ENCODE measurements around the gene CEP63.
"Not testable (repeated sequence)": the region's sequence is repeated elsewhere in the genome, so short reads cannot be mapped to it uniquely, and the experiment has no call there.

CEP63 gene

DNA sequence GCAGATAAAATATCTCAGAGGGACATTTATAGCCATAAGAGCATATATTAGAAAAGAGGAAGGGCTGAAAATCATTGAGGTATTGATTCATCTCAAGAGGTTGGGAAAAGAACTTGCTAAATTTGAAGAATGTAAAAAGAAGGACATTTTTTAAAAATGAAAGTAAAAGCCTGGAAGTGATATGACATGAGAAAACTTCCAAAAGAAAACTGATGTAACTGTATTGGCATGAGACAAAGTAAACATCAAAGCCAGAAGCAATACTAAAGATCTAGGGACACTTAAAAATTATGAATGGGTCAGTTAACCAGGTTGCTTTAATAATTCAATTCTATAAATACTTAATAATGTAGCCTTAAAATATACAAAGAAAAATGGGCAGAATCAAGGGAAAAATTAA lies 31.9 kb downstream of the CEP63 start:
- no peak for DNase-seq (ENCODE audit: low read depth)

DNA sequence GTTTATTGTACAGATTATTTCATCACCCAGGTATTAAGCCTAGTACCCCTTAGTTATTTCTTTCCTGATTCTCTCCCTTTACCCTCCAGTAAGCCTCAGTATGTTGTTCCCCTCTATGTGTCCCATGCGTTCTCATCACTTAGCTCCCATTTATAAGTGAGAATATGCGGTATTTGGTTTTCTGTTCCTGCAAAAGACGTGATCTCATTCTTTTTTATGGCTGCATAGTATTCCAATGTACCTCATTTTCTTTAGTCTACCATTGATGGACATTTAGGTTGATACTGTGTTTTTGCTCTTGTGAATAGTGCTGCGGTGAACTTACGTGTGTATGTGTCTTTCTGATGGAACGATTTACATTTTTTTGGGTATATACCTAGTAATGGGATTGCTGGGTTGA lies 36.7 kb downstream of the CEP63 start:
- DNase-seq (ENCODE audit: low read depth) = no peak

DNA sequence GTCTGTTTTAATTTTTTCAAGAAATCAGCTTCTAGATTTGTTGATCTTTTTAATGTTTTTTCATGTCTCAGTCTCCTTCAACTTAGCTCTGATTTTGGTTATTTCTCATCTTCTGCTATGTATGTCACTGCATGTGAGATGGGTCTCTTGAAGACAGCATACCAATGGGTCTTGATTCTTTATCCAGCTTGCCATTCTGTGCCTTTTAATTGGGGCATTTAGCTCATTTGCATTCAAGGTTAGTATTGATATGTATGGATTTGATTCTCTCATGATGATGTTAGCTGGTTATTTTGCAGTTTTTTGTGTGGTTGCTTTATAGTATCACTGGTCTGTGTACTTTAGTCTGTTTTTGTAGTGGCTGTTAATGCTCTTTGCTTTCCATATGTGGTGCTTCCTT lies 39.4 kb downstream of the CEP63 start:
- DNase-seq (ENCODE audit: low read depth) = no peak

DNA sequence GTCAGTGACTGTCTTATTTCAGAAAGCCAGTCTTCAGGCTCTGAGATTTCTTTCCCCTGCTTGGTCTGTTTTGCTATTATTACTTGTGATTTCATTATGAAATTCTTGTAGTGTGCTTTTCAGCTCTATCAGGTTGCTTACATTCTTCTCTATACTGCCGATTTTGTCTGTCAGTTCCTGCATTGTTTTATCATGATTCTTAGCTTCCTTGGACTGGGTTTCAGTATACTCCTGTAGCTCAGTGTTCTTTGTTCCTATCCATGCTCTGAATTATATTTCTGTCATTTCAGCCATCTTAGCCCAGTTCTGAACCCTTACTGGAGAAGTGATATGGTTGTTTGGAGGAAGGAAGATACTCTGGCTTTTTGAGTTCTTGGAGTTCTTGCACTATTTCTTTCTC lies 40.5 kb downstream of the CEP63 start:
- no peak for DNase-seq (ENCODE audit: low read depth)

DNA sequence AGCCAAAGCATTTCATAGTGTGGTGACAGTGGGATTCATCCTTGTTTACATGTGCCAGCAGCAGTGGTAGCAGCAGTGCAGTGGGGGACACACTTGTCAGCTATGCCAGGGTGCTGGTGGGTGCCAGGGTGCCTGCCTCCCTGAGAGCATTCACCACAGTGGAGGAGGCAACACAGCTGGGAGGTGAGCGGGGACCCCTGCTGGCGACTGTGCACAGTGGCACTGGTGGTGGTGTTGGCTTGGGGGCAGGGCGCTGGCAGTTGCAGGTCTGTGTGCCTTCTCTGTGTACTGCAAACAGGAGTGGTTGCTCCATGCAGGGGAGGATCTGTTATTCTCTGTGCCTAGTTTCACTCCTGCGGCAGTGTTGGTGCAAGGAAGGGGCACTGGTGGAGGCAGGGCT lies 41.2 kb downstream of the CEP63 start:
- no peak for DNase-seq (ENCODE audit: low read depth)

DNA sequence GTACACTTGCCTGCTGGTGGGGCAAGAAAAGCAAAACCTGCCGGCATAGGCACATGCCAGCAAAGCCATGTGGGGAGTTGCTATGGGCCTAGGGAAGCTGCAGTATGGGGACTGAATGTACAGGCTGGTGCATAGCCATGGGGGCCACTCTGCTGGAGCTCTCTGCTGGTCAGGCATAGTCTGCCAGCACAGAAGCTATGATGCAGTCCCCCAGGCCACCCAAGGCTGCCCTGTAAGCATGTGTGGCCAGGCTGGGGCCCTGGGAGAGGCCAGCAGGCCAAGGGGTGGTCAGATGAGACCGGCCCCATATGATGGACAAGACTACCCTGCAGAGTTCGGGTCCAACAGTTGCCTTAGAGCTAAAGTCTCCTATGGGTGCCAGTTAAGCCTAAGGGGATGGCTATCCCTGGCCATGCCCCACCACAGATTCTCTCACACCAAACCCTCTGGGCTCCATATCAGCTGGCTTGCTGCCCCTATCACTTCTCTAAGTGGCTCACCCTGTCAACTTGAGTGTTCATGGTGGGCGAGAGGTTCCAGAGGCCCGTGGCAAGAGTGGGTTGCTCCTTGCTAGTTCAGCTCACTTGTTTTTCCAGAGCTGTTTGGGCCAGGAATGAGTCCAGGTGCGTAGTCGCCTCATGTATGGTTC lies 41.8 kb downstream of the CEP63 start:
- no peak for DNase-seq (ENCODE audit: low read depth)

DNA sequence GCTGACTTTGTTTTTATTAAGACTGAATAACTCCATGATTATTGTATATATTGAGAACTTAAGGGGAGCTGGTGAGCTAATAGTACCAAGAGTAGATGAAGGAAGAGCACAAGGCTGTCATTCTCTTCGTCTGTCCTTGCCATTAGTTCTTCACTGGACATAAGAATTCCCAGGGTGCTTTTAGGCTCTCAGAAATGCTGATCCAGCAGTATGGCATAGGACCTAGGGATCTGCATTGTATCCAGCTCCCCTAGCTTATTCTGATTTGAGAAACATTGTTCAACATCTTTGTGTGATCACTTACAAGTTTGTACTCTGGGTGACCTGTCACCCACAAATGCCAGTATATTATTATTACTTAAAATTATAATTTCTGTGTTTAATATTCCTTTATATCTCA lies 47.6 kb downstream of the CEP63 start:
- DNase-seq (ENCODE audit: low read depth) = no peak

DNA sequence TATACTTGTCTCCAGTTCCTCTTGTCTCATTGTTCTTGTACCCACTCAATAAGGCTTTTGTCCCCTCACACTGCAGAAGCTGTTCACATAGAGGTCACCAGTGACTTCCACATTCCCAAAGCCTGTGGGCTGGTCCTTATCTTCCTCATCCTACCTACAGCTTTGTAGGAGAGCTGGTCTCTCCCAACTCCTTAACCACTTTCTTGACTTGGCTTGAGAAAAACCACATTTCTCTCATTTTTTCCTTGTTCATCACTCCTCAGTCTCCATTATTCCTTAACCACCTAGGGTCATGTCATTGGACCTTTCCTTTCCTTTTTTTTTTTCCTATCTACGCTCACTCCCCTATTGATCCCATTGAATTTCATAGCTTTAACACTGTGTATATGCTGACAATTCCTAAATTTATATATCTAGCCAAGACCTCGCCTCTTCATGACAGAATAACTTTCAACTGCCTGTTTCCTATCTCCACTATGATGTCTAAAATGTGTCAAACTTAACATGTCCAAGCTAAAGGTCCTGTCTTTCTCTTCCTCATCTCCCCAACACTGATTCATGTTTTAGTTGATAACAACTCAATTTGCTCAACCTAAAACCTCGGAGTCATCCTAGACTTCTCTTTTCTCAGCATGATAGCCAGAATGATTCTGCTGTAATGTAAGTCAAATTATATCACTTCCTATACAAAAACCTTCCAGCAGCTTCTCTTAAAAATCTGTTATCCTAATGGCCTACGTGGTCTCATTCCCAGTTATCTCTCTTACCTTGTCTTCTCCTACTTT lies 49.5 kb downstream of the CEP63 start:
- DNase-seq (ENCODE audit: low read depth) = no peak

DNA sequence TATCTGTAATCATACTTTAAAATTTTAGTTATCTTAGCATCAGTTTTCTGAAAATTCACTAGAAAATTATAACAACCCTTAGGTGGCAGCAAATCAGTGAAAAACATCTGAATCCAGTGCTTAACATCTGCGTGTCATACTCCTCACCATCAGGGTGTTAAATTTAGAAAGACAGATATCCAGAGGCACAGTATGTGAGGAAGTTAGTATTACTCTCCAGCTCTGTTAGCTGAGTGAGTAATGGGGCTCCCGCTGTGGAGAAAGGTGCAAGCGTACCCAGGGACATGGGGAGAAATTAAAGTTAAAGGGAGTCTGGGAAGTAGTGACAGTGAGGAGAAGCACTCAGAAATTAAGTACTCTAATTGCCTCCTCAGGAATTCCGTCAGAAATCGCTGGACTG lies 50.9 kb downstream of the CEP63 start:
- no peak for DNase-seq (ENCODE audit: low read depth)

DNA sequence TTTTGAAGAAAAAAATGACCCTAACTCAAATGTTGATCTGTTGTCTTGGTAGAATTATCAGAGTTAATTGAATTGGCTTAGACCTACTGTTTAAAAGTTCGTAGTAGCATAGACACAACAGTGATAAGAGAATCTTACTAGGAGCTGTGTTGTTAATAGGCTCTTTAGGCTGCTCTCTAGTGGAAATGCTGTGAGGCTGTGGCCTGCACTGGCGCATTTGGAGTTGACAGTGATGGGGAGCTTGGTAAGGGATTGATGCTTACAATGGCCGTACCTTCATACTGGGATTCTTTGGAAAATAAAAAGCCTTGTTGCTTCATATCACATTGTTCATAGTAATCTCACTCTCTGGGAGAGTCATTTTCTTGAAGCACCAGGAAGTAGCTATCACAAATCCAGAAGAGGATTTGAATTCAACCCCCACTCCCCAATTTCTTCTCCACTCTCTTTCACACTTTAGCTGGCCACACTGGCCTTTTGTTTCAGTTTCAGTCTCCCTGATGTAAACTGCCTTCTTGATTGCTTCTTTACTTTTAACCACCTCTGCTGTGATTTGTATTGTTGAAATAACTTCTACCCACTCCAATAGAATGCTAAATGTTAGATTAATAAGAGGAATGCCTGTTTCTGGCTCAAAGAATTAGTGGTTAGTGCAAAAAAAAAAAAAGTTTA lies 56.6 kb downstream of the CEP63 start:
- no peak for DNase-seq (ENCODE audit: low read depth)

DNA sequence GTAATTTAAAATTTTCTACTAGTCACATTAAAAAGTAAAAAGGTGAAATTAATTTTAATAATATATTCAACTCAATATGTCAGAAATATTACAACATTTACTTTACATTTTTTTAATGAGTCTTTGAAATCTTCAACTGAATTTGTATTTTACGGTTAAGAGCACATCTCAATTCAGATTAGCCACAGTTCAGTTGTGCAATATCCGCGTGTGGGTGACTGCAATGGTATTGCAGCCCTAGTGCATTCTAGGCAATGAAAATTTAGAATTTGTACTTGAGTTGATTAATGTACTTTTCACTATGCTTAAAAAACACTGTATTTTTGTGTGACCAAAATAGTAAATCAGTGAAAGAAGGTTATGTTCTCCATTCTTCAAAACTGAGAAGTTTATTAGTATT lies 57.3 kb downstream of the CEP63 start:
- no peak for DNase-seq (ENCODE audit: low read depth)

DNA sequence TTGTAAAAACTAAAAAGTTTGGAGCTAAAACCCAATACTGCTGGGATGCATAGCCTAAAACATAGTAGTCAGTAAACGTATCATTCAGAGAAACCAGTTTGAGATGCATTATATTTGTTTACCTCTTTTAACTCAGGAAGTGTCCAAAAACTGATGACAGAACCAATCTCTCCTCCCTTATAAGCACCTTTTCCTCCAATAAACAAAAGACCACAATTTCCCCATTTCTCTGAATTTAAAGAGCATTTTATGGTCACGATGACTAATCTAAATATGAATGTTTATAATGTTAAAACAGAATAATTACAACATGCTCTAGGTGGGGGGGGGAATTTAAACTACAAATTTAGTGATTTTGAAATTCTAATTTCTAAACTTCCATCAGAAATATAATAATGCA lies 58.5 kb downstream of the CEP63 start:
- DNase-seq (ENCODE audit: low read depth) = no peak

DNA sequence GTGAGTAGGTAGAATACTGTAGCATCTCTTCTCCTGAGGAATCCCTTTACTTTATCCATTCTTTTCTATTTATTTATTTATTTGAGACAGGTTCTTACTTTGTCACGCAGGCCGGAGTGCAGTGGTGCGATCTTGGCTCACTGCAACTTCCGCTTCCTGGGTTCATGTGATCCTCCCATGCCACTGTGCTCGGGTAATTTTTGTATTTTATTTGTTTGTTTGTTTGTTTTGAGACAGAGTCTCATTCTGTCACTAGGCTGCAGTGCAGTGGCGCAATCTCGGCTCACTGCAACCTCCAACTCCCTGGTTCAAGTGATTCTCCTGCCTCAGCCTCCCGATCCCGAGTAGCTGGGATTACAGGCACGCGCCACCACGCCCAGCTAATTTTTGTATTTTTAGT lies 58.9 kb downstream of the CEP63 start:
- DNase-seq (ENCODE audit: low read depth) = not testable (repeated sequence)

DNA sequence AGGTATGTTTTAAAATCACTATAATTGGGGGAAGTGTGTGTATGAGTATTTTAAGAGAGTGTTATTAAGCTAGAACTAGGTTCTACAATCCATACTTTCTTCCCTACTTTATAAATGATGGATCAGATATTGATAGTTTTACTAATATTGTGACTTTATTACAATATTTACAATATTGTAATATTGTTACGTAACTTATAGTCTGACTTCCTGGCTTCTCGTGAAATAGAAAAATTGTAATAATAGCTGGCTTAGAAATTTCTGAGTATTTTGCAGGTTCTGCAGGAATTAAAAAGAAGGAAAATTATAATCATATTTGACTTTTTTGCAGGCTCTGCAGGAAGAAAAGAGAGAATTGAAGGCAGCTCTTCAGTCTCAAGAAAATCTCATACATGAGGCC lies 60.0 kb downstream of the CEP63 start:
- DNase-seq (ENCODE audit: low read depth) = no peak

DNA sequence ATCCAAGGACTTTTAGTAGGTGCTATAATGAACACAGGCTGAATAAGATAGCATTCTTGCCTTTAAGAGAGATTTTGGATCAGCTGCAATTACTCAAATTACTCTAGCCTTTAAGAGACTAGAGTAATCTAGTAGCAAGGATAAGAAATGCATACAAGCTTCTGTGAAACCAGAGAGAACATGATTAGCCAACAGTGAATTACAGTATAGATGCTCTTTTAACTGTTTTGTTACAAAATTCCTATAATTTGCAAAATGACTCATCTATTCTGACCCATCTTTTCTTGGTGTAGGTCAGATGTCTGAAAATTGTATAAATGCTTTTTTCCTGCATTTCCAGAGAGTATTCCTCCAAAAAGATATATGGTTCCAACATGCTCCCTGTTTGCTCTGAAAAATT lies 66.9 kb downstream of the CEP63 start:
- DNase-seq (ENCODE audit: low read depth) = no peak

DNA sequence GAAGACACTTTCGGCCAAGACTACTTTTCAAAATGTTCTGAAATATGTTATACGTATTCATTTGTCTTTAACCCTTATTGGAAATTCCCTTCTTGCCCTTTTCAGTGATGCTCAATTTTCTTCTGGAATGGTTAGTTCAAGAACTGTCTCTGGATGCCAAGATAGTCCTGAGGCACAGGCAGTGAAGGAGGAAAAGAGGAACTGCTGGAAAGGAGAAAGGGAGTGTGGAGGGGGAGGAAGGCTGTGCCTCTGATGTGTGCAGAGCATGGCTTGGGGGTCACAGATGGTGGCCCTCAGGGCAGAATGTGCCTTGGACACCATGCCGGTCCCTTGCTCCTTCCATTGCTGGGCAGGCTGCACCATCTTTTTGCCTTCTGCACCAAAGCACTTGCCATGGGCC lies 73.7 kb downstream of the CEP63 start:
- DNase-seq (ENCODE audit: low read depth) = no peak

DNA sequence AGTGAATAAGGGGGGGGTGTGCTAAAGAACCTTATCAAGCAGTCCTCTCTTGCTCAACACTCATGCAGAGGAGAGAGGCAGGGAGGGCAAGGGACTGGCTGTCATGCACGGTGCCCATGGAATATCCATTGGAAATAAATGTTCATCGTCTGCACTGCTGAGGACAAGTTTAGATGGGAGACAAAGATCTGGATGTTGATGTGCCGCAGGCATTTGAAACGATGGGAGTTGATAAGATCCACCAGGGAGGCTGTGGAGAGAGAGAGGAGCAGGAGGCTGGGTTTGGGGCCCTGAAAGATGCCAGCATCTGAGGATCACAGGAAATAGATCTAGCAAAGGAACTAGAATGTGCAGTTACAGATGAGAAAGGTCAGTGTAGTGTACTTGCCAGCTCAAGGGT lies 76.2 kb downstream of the CEP63 start:
- DNase-seq (ENCODE audit: low read depth) = no peak

DNA sequence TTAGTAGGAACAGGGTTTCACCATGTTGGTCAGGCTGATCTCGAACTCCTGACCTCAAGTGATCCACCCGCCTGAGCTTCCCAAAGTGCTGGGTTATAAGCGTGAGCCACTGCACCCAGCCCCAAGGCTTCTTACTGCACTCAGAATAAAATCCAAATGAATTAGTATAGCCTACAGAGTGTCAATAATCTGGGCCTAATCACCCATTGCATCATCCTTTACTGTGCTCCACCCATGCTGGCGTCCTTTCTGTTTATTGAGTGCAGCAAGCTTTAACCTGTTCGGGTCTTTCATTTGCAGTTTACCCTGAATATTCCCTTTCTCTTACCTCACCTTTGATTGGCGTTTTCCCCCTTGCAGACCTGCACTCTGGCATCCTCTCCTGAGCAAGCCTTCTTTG lies 77.7 kb downstream of the CEP63 start:
- no peak for DNase-seq (ENCODE audit: low read depth)

DNA sequence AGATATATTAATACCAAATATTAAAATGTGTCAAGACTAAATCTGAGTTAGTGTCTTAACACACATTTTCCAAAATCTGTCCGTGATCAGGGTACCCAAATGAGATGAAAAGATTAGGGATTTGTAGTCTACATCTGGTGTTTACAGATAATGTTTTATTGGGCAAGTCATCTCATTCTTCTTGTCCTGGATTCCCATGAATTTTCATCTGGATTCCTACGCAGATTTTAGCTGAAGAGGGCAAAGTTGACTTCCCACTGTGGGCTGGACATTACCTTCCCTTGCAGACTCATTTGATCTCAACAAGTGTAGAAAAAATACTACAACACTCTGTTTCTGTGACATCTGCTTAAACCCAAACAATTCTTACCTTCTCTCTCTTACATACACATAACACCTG lies 79.1 kb downstream of the CEP63 start:
- no peak for DNase-seq (ENCODE audit: low read depth)

DNA sequence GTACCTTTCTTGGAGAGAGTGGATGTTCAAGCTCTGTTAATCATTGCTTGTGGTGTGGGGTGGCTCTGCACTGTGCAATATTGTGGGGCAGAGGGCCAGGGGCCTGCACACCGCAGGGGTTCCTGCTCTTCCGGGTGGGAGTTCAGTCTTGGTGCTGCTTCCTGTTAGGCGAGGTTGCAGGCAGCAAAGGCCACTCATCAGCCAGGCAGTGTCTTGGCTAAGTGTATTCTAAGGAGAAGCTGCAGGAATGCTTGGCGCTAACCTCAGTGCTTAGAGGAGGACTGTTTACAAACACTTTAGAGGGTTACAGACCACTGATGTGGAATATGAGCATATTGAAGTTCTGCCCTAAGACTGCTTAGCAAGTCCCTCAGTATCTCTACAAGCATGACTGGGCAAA lies 81.7 kb downstream of the CEP63 start:
- no peak for DNase-seq (ENCODE audit: low read depth)

DNA sequence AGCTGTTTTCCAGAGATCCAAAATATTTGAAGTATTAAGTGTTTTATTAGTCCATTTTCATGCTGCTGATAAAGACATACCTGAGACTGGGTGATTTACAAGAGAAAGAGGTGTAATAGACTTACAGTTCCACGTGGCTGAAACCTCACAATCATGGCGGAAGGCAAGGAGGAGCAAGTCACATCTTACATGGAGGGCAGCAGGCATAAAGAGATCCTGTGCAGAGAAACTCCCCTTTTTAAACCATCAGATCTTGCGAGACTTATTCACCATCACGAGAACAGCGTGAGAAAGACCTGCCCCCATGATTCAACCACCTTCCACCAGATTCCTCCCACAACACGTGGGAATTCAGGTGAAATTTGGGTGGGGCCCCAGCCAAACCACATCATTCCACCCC lies 82.9 kb downstream of the CEP63 start:
- no peak for DNase-seq (ENCODE audit: low read depth)

DNA sequence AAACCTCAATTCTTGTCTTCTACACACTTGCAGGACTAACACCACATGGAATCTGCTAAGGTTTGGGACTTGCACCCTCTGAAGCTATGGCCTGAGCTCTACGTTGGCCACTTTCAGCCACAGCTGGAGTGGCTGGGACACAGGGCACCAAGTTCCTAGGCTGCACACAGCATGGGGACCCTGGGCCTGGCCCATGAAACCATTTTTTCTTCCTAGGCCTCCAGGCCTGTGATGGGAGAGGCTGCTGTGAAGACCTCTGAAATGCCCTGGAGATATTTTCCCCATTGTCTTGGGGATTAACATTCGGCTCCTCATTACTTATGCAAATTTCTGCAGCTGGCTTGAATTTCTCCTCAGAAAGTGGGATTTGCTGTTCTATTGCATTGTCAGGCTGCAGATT lies 84.0 kb downstream of the CEP63 start:
- DNase-seq (ENCODE audit: low read depth) = not testable (repeated sequence)

DNA sequence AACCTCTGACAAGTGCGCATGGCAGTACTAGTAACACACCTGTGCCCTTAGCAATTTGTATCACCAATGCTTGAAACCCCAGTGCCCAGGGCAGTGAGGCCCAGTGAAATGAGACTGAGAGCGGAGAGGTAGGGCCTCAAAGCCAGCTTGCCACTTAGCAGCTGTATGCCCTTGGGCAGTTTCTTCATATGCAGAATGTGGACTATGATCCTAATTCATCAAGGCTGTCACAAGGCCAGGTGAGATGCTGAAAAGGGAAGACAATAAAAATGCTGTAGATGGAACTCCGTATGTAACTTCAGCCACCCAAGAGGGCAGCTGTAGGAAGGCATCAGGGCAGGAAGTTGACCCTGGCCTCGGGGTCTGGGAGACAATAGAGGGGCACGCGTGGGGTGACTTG lies 90.6 kb downstream of the CEP63 start:
- no peak for DNase-seq (ENCODE audit: low read depth)

DNA sequence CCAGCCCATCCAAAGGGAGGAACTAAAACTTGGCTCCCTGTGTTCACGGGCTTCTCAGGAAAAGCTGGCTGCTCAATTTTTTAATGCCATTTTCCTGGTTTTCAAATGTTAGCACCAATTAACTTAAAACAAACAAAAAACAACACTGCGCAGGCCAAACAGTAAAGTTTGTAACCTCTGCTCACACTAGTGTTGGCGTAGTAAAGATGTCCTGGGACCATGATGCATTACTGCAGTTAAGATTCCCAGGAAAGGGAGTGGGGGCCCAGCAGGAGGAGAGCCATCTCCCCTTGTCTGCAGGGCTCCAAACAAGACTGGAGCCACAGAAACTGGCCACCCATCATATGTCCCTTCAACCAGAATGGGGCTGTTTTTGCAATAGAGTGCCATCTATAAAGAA lies 91.0 kb downstream of the CEP63 start:
- no peak for DNase-seq (ENCODE audit: low read depth)
